Right lobe of liver (tissue), 6 donors: ENCODE results near the gene P2RX3. TPM values are rescaled to one million over a fixed set of nuclear protein-coding genes. Genes with fewer than 3 reads are reported as not detected.

Experiments used
- ATAC-seq, 4 donors: fragments of 200-7000 bp; cut with Tn5 transposase; one replicate each; pipeline ENCODE4 v1.9.1; 2020; ENCODE audit warnings: mild to moderate bottlenecking in 4 of 4, moderate library complexity in 4 of 4
- DNase-seq, 3 donors: peaks; one replicate each; pipeline ENCODE4 v3.0.0-alpha.2; 2020
- H3K27ac ChIP-seq, 3 donors: fragments of 200-600 bp; one replicate each; pipeline ENCODE4 v1.8.0; 2022
- H3K27me3 ChIP-seq, 2 donors: fragments of 200-600 bp; one replicate each; pipeline ENCODE4 v1.8.0; 2022
- H3K36me3 ChIP-seq, 4 donors: fragments of 200-600 bp; sonication (generic) in 1 of 4; one replicate each; pipeline versions ENCODE4 v1.5.1 to v1.8.0; 2017 to 2022; ENCODE audit warnings: control low read depth in 1 of 4
- H3K4me1 ChIP-seq, 4 donors: fragments of 200-600 bp; sonication (generic) in 1 of 4; one replicate each; pipeline versions ENCODE4 v1.5.1 to v1.8.0; 2017 to 2022; ENCODE audit warnings: control low read depth in 1 of 4
- H3K4me3 ChIP-seq, 3 donors: fragments of 200-600 bp; one replicate each; pipeline ENCODE4 v1.8.0; 2022
- H3K9me3 ChIP-seq, 4 donors: fragments of 200-600 bp; sonication (generic) in 1 of 4; one replicate each; pipeline versions ENCODE4 v1.5.1 to v1.8.0; 2017 to 2022; ENCODE audit warnings: control low read depth in 1 of 4
- POLR2A ChIP-seq: fragments of 450-650 bp; IDR thresholded peaks from one replicate; pipeline ENCODE4 v1.6.1; 2017; ENCODE audit warnings: antibody characterized with exemption, mild to moderate bottlenecking
- WGBS: methylation state at CpG from one replicate; pipeline ENCODE4 v1.1.6; 2018; ENCODE audit warnings: low coverage, low lambda C conversion rate; ENCODE audit not compliant: insufficient coverage; ENCODE audit errors: missing lambda C conversion rate; 5-methylcytosine and 5-hydroxymethylcytosine counted together
- intact Hi-C, 2 donors: fragments of 100-400 bp; cut with DNase I; formaldehyde crosslinking; loops; one replicate each; pipeline versions ENCODE4 v1.11.2 to v1.14.1; 2022
- total RNA-seq, 6 experiments: library from RNA; depleted of rRNA in 2 of 6; stranded (reverse); fragments of >200 nt in 2 of 6; fragmentation: NEBNext Ultra II Directional in 3 of 6; extraction: Animal tissue kit (Norgen Biotek cat#: 25700) in 3 of 6; gene quantifications; one replicate each; pipeline versions ENCODE4 v1.1.0 to v1.2.4, GENCODE V29; 2016 to 2023
- TF ChIP-seq, protein P1 (sequence below), 4 donors: fragments of 200-600 bp in 3 of 4; fragments of 450-650 bp in 1 of 4; IDR thresholded peaks; one replicate each; pipeline versions ENCODE4 v1.5.1 to v1.8.0; 2016 to 2022; ENCODE audit warnings: antibody characterized with exemption in 4 of 4, mild to moderate bottlenecking in 2 of 4
- donor health status: DM: no; HTN: yes; CAD: no.
- donor health status: DM: no; HTN: no; CAD: no.
- donor health status: DM: no; HTN: no; CAD: no.
- donor health status: DM: no; HTN: yes; CAD: no.
- donor health status: DM: no; HTN: yes; CAD: no.

The P2RX3 gene
- total RNA-seq, 6 experiments from 2014 or later: 0.63 to 2.1 (median 0.77) TPM; not detected in 2

DNA sequence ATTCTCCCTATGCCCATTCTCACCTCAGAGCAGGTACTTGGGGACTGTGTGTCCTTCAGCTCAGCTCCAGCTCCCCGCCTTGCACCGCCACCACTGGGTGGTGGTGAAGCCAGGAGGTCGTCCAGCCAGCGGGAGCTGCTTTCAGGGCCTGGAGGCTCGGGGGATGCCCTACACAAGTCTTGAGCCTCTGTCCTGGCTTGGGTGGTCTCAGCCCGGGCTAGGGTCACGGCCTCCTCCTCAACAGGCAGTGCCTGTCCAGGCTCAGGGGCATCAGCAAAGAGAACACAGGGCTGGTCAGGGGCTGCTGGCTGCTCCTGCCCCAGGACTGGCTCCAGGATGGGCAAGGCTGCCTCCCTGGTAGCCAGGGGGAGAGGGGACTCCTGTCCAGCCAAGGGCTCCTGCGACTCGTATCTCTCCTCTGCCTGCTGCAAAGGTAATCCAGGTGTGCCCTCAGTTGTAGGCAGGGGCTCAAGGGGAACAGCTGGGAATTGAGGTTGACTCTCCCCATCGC is 25.6 kb upstream of the P2RX3 start:
- DNase-seq (peak in 1 of 3 donors; percentile 49), ATAC-seq (no peak)
- H3K4me3 ChIP-seq: no peak overlapping the region
- H3K4me1 ChIP-seq: peaks cover 0 to 79% (median 38%) of the 10 kb centered on the region in 4 donors
- WGBS: 50% methylated on average over 1 of the region's 10 CpGs
- intact Hi-C loops: no loop called here
- H3K27ac ChIP-seq: peak overlapping the region in 1 of 3 donors; percentile 89
- TF ChIP-seq, protein P1, sequence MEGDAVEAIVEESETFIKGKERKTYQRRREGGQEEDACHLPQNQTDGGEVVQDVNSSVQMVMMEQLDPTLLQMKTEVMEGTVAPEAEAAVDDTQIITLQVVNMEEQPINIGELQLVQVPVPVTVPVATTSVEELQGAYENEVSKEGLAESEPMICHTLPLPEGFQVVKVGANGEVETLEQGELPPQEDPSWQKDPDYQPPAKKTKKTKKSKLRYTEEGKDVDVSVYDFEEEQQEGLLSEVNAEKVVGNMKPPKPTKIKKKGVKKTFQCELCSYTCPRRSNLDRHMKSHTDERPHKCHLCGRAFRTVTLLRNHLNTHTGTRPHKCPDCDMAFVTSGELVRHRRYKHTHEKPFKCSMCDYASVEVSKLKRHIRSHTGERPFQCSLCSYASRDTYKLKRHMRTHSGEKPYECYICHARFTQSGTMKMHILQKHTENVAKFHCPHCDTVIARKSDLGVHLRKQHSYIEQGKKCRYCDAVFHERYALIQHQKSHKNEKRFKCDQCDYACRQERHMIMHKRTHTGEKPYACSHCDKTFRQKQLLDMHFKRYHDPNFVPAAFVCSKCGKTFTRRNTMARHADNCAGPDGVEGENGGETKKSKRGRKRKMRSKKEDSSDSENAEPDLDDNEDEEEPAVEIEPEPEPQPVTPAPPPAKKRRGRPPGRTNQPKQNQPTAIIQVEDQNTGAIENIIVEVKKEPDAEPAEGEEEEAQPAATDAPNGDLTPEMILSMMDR (IDR thresholded peaks at IDR 0.05): no peak
- TF ChIP-seq POLR2A: no peak
- no peaks in the 10 kb centered on the region for H3K27me3 ChIP-seq
- H3K9me3 ChIP-seq: no peaks in the 10 kb centered on the region
- peaks cover 7 to 19% (median 14%) of the 10 kb centered on the region in 4 donors for H3K36me3 ChIP-seq

- 44% methylated on average over 6 of the region's 26 CpGs for WGBS
- Histone ChIP-seq H3K4me1 (peaks cover 0 to 72% (median 37%) of the 10 kb centered on the region in 4 donors), H3K36me3 (peaks cover 8 to 20% (median 17%) of the 10 kb centered on the region in 4 donors), H3K4me3 (no peak overlapping the region), H3K27me3 (no peaks in the 10 kb centered on the region), H3K9me3 (no peaks in the 10 kb centered on the region), H3K27ac (peak overlapping the region in 1 of 3 donors; percentile 89)
- TF ChIP-seq, protein P1 (IDR thresholded peaks at IDR 0.05): no peak
- no peak for TF ChIP-seq POLR2A
- intact Hi-C loops: no loop called here
- peak in 1 of 4 donors; percentile 18 for ATAC-seq
- peak in 1 of 3 donors; percentile 69 for DNase-seq
Observed at GRCh38 chr11:57313071-57313787, 24.9 kb upstream of the P2RX3 start.

DNA sequence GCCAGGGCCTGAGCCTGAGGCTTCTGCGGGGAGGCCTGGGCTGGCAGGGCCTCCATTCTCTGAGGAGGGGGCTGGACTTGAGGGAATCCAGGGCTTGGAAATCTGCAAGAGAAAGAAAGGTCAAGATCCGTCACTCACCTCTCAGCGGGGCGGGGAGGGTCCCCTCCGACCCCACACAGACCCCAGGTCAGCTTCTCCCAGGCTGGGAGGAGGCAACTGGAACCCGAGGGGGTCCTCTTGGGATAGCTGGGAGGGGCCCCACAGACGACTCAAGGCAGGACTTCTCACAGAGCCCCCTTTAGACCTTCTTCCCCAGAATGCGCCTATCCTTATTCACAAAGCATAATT is 24.4 kb upstream of the P2RX3 start:
- DNase-seq (peak in 1 of 3 donors; percentile 42), ATAC-seq (no peak)
- intact Hi-C loops: no loop called here
- Histone ChIP-seq H3K9me3 (no peaks in the 10 kb centered on the region), H3K36me3 (peaks cover 8 to 20% (median 17%) of the 10 kb centered on the region in 4 donors), H3K4me1 (peaks cover 0 to 67% (median 36%) of the 10 kb centered on the region in 4 donors), H3K27me3 (no peaks in the 10 kb centered on the region), H3K27ac (no peak overlapping the region), H3K4me3 (no peak overlapping the region)
- 50% methylated on average over 1 of the region's 8 CpGs for WGBS
- TF ChIP-seq POLR2A: no peak
- TF ChIP-seq, protein P1 (IDR thresholded peaks at IDR 0.05): no peak

DNA sequence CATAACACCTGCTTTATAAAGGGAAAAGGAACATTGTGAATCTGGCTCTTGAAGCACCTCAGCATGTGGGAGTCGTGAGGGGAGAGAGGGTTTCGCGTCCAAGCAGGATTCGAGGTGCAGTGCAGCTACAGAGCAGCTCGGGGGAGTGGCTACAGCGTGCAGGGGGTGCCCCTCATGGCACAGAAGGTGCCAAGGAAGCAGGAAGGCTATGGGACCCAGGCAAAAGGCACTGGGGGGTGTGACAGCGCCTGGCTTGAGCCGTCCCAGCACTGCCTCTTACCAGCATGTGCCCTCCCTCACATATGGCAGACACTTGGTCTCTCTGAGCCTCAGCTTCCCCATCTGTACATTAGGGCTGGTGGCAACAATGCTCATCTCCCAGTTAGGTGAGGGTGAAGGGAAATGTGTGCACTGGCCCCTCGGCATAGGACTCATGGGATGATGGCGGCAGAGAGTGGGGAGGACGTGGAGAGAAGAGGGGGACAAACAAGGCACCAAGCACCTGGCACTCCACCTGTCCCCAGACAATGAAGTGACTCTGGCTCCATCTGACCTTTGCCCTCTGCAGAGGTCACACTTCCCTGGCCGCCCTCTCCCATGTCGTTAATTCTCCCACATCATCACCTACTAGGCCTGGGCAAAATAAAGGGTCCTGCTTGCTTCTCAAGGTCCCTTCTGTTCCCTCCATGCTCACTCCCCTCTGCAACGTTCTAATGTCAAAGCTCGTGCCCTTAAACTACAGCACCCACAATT is 23.8 kb upstream of the P2RX3 start:
- TF ChIP-seq, protein P1 (IDR thresholded peaks at IDR 0.05): no peak
- no peak for TF ChIP-seq POLR2A
- Histone ChIP-seq H3K4me1 (peaks cover 0 to 61% (median 33%) of the 10 kb centered on the region in 4 donors), H3K27ac (no peak overlapping the region), H3K36me3 (peaks cover 8 to 19% (median 16%) of the 10 kb centered on the region in 4 donors), H3K9me3 (no peaks in the 10 kb centered on the region), H3K27me3 (no peaks in the 10 kb centered on the region), H3K4me3 (no peak overlapping the region)
- DNase-seq: peak in 1 of 3 donors; percentile 41
- WGBS: 78% methylated on average over 8 of the region's 15 CpGs
- intact Hi-C loops: no loop called here
- ATAC-seq: no peak
